HG02571 (cell line): ENCODE data around the gene PTX3.

Experiments
- ATAC-seq: cut with Tn5 transposase; IDR thresholded peaks from one replicate; pipeline ENCODE4 v1.9.1; 2021; ENCODE audit warnings: mild to moderate bottlenecking, moderate library complexity; ENCODE audit not compliant: unreplicated experiment

PTX3 gene

GRCh38 chr3:157420606-157421130 lies 16.0 kb upstream of the PTX3 start:
- no peak for ATAC-seq

DNA sequence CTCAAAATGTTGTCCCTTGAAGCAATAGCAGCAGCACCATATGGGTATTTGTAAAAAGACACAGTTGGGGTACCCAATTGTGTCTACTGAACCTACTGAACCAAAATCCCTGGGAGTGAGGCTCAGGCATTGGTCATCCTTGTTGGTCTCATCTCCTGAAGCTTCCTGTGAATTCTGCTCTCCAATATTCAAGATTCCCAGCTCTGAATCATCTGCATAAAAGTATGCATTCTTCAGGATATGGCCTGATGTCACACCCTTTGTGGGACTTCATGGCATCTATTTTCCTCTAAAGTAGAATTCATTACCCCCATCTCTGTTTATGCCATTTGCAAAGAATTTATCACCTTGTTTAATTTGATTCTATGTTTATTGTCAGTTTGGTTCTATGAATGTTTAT lies 13.3 kb upstream of the PTX3 start:
- ATAC-seq, result no peak

- no peak for ATAC-seq
Observed at GRCh38 chr3:157427901-157428300, 8.7 kb upstream of the PTX3 start.

GRCh38 chr3:157428853-157429252 lies 7.8 kb upstream of the PTX3 start:
- no peak for ATAC-seq

DNA sequence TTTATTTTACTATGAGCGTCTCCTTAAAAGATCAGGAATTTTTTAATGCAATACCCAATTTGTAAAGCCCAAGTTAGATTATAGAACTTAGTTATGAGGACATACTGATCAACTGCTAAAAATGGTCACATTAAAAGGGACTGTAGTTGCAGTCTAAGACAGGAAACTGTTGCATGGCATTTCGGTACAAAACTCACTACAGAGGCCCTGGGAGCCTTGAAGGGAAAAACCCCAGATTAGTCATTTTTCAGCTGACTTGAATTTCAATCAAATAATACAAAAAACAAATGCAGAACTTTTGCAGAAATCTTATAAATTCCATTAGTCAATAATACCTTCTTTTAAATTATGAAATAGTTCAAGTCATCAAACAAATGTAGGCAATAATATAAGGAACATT lies 6.9 kb upstream of the PTX3 start:
- no peak for ATAC-seq

DNA sequence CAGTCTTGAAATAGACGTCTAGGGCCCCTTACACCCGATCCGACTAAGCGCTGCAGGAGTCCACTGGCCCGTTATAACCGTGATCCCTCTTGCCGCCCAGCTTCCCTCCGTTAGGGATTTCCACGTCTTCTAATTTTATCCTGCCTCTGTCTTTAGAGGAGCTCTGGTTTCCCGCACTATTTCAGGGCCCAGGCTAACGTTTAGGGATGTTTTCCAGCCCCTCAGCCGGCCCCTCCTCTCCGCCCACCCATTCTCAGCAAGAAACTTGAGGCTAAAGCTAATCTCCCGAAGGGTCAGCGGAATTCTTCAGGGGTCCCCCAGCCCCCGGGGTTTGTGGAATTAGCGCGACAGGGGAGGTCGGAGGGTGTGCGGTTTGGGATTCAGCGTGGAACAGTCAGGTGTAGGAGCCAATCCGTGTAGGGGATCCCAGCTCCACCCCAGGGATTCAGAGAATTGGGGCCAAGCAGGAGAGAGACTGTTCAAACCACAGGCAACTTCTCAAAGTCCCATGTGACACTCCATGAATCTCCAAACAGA lies 1.6 kb downstream of the PTX3 start:
- no peak for ATAC-seq

DNA sequence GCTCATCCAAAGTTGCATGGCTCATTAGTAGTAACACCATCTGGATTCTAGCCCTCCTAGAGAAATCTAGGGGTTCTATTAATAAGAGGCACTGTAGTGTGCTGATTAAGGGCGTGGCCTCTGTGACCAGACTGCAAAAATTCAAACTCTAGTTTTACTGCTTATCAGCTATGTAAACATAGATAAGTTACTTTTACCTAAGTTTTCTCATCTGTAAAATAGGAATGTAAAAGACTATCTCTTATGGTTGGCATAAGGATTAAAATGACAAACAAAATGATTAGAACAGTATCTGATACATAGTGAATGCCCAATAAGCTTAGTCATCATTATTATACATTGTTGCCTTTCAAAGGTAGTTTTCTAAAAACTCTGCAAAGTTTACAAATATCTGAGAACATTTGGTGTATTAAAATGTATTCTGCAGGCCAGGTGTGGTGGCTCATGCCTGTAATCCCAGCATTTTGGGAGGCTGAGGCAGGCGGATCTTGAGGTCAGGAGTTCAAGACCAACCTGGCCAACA lies 4.5 kb downstream of the PTX3 start:
- no peak for ATAC-seq

DNA sequence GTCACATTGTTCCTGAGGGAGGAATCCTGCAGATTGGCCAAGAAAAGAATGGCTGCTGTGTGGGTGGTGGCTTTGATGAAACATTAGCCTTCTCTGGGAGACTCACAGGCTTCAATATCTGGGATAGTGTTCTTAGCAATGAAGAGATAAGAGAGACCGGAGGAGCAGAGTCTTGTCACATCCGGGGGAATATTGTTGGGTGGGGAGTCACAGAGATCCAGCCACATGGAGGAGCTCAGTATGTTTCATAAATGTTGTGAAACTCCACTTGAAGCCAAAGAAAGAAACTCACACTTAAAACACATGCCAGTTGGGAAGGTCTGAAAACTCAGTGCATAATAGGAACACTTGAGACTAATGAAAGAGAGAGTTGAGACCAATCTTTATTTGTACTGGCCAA lies 6.1 kb downstream of the PTX3 start:
- ATAC-seq, result no peak

GRCh38 chr3:157443905-157444796 lies 7.5 kb downstream of the PTX3 start:
- ATAC-seq, result no peak

GRCh38 chr3:157444797-157445184 lies 8.1 kb downstream of the PTX3 start:
- no peak for ATAC-seq

- ATAC-seq, result no peak
Observed at GRCh38 chr3:157445857-157446256, 9.2 kb downstream of the PTX3 start.

DNA sequence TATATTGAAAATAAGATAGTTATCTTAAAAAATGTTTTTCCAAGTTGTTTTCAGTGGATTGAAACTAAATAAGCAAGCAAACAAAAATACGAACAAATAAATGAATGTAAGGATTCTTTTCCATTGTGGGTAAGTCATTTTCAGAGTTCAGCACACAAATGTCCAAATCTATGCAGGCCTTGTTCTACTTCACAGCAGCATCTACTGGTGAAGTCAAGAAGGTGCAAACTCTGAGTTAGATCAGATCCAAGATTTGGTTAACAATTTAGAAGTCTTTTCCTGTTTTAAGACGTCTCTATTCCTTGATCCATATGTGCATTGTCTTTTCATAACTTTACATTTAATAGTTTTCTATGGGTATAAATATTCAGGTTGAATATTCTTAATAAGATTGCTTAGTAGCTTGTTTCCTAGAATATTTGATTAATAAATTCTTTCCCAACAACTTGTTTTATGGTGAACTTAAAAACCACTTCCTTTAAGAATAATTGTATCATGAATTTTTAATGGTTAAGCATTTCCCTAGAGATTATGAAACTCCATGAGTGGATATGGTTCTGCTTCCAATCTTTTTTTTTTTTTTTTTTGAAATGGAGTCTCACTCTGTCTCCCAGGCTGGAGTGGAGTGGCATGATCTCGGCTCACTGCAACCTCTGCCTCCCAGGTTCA lies 10.5 kb downstream of the PTX3 start:
- no peak for ATAC-seq

GRCh38 chr3:157452097-157452496 lies 15.4 kb downstream of the PTX3 start:
- ATAC-seq, result no peak

DNA sequence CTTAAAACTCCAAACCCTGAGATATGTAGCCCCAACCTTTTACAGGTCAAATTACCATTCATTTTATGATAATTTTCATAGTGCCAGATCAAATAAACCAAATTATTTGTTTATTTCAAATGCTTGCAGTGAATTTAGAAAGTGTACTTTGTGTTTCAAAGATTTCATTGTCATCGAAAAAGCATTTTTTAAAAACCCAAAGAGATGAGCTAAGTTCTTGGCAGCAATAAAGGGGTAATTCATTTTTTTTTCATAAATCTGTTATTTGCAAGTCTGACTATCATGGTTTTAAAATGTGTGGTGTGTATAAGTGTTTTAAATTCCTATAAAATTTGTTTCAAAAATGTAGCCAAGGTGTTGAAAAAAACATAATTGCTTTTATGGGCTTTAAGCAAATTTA lies 17.2 kb downstream of the PTX3 start:
- no peak for ATAC-seq

- ATAC-seq, result no peak
Observed at GRCh38 chr3:157459706-157460105, 23.1 kb downstream of the PTX3 start.

GRCh38 chr3:157460253-157460652 lies 23.6 kb downstream of the PTX3 start:
- no peak for ATAC-seq

GRCh38 chr3:157463816-157464215 lies 27.2 kb downstream of the PTX3 start:
- ATAC-seq, result no peak

DNA sequence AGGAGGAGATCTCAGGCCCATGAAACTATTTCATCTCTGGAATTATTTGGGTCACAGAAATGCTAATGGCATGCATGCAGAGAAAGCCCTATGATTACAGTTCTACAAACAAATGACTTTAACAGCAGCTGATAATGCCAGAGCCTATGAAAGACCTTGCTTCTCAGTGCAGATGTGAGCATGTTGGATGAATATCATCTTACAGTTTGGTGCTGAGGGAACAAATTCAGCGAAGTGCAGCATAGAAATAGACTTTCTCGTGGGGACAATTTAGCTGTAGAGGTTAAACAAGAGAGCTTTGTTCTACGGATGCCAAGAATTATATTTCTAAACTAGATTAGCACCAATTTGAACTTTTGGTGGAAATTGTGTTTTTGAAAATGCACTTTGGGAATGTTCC lies 27.7 kb downstream of the PTX3 start:
- ATAC-seq, result no peak

- ATAC-seq, result no peak
Observed at GRCh38 chr3:157465741-157466140, 29.1 kb downstream of the PTX3 start.

GRCh38 chr3:157467200-157467599 lies 30.6 kb downstream of the PTX3 start:
- ATAC-seq, result no peak

GRCh38 chr3:157469561-157470294 lies 33.1 kb downstream of the PTX3 start:
- no peak for ATAC-seq
